Activated naive CD4-positive, alpha-beta T cell treated with anti-CD3 and anti-CD28 coated beads, Interleukin-2, amount 10 ng/mL, durations not matched to agents 7 days and 5 days (primary cell): Measurements from ENCODE around the gene FHIP2A.

Source experiments
- CTCF ChIA-PET: fragments of 350-600 bp; sonication (Branson Sonifier 250); formaldehyde crosslinking; loops from one replicate; lab custom pipeline; 2021; ENCODE audit warnings: antibody characterized with exemption; lab: Charles Lee
- DNase-seq: peaks from one replicate; pipeline ENCODE4 v3.0.0-alpha.2; 2020
- H3K27ac Mint-ChIP-seq: one replicate; pipeline ENCODE4 v1.8.0; 2021; ENCODE audit warnings: mild to moderate bottlenecking, moderate library complexity, mixed read lengths
- H3K27me3 Mint-ChIP-seq: one replicate; pipeline ENCODE4 v1.8.0; 2021; ENCODE audit warnings: mild to moderate bottlenecking, mixed read lengths
- H3K36me3 Mint-ChIP-seq: one replicate; pipeline ENCODE4 v1.8.0; 2021; ENCODE audit warnings: mixed read lengths
- H3K4me1 Mint-ChIP-seq: one replicate; pipeline ENCODE4 v1.8.0; 2021; ENCODE audit warnings: mixed read lengths
- H3K4me3 Mint-ChIP-seq: one replicate; pipeline ENCODE4 v1.8.0; 2021; ENCODE audit warnings: mild to moderate bottlenecking, moderate library complexity, mixed read lengths
- H3K9me3 Mint-ChIP-seq: one replicate; pipeline ENCODE4 v1.8.0; 2021; ENCODE audit warnings: mixed read lengths

FHIP2A gene

GRCh38 chr10:114800361-114800760 is 21.2 kb upstream of the FHIP2A start:
- H3K4me3 Mint-ChIP-seq, result peak overlapping the region; percentile 49
- CTCF ChIA-PET, result interaction anchor here (1.3 to 2.5 kb wide), 2 partner anchors 21 to 256 kb away, joined by 3 to 24 read pairs; partner anchors contain the start of gene FHIP2A
- H3K27ac Mint-ChIP-seq, result peak overlapping the region; percentile 87
- H3K9me3 Mint-ChIP-seq, result peaks cover 14% of the 10 kb centered on the region
- H3K36me3 Mint-ChIP-seq, result peaks cover 22% of the 10 kb centered on the region
- H3K27me3 Mint-ChIP-seq, result no peaks in the 10 kb centered on the region
- H3K4me1 Mint-ChIP-seq, result peaks cover 40% of the 10 kb centered on the region
- no peak for DNase-seq

DNA sequence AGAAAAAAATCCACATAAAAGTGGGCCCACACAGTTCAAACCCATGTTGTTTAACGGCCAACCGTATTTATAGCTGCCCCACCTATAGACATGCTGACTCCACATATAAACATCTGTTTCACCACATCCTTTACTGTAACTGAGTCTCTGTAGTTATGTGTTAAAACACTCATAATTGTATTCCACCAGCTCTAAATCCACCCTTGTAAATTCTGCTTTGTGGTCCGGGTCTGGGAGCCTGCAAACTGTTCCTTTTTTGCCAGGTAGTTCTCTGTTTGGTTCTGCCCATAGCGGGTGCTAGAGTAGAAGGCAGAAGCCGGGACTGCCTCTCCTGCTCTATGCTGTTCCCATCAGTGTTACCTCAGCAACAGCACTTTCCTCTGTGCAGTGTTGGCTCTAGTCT is 20.2 kb upstream of the FHIP2A start:
- CTCF ChIA-PET, result interaction anchor here (1.1 to 2.5 kb wide), 6 partner anchors 11 to 260 kb away, joined by 3 to 24 read pairs (median 6); partner anchors contain the start of gene FHIP2A
- H3K9me3 Mint-ChIP-seq, result peaks cover 14% of the 10 kb centered on the region
- H3K27ac Mint-ChIP-seq, result peak overlapping the region; percentile 87
- peaks cover 40% of the 10 kb centered on the region for H3K4me1 Mint-ChIP-seq
- peak; percentile 52 for DNase-seq
- no peaks in the 10 kb centered on the region for H3K27me3 Mint-ChIP-seq
- H3K4me3 Mint-ChIP-seq, result peak overlapping the region; percentile 49
- H3K36me3 Mint-ChIP-seq, result peaks cover 22% of the 10 kb centered on the region

DNA sequence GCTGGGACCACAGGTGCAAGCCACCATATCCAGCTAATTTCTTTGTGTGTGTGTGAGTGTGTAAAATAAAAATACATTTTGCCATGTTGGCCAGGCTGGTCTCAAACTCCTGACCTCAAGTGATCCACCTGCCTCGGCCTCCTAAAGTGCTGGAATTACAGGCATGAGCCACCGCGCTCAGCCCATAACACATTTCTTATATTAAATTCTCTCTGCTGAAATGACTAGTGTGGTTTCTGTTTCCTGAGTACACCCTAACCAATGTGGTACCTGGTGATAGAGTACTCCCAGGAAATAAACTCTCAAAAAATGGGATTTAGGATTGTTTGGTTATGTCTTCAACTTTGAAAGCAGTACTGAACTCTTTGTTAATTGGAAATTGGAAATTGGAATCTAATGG is 19.4 kb upstream of the FHIP2A start:
- CTCF ChIA-PET, result interaction anchor here (1.2 to 2.5 kb wide), 4 partner anchors 10 to 260 kb away, joined by 3 to 24 read pairs (median 8); partner anchors contain the start of gene FHIP2A
- no peak for DNase-seq
- Mint-ChIP-seq H3K4me1 (peaks cover 40% of the 10 kb centered on the region), H3K27ac (peak overlapping the region; percentile 87), H3K27me3 (no peaks in the 10 kb centered on the region), H3K9me3 (peaks cover 9% of the 10 kb centered on the region), H3K4me3 (peak overlapping the region; percentile 23), H3K36me3 (peaks cover 16% of the 10 kb centered on the region)

DNA sequence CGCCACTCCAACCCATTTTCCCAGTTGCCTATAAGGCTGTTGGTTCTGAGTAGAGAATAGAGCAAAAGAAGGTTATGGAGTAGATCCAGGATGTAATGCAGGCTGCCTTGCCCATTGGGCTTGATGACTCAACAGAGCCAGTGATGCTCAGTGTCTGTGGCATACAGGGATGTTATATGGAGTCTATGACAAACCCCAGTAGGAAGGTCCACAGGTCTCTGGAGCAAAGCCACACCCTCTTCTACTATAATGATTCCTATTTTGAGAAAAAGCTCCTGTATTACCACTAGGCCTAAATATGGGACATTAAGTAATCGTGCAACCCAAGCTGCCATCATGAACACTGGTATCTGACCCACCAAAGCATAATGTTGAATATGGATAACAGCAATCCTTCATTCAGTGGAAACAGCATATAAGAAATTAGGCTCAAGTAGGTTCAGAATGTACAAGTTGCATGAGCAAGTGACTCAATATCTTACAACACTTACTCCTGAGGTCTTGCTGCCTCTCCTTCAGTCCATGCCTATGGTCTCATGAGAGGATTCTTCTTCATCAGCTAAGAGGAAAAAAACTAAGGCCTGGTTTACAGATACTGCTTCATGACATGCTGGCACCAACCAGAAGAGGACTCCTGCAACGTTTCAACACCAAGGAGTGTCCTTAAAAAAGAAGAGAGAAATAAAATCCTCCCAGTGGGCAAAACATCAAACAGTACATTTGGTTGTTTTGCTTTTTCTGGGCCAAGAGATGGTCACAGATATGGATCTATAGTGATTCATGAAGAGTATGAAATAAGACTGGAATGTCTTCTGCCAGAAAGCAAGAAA is 14.8 kb upstream of the FHIP2A start:
- Mint-ChIP-seq H3K27ac (no peak overlapping the region), H3K4me3 (no peak overlapping the region), H3K27me3 (no peaks in the 10 kb centered on the region), H3K9me3 (peaks cover 3% of the 10 kb centered on the region), H3K4me1 (peaks cover 33% of the 10 kb centered on the region), H3K36me3 (peaks cover 8% of the 10 kb centered on the region)
- CTCF ChIA-PET, result no interaction called here
- DNase-seq, result no peak

DNA sequence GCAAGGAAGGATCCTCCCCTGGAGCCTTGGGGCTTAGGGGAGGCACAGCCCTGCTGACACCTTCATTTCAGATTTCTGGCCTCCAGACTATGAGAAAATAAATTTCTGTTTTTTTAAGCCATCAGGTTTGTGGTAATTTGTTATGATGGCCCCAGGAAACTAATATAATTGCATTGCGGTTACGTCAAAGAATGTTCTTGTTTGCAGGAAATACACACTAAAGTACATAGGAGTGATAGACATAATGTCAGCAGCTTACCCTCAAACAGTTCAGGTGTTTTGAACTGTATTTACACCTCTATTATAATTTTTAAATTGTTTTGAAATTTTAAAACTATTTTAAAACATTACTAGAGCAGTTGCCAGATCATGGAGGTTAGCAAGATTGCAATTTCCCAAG is 12.6 kb upstream of the FHIP2A start:
- H3K4me1 Mint-ChIP-seq, result peaks cover 26% of the 10 kb centered on the region

GRCh38 chr10:114810926-114811325 is 10.7 kb upstream of the FHIP2A start:
- Mint-ChIP-seq H3K27ac (peak overlapping the region; percentile 88), H3K4me3 (no peak overlapping the region), H3K27me3 (peaks cover 4% of the 10 kb centered on the region), H3K4me1 (peaks cover 26% of the 10 kb centered on the region), H3K9me3 (no peaks in the 10 kb centered on the region), H3K36me3 (peaks cover 4% of the 10 kb centered on the region)
- DNase-seq, result no peak
- CTCF ChIA-PET, result interaction anchor here (1.3 to 3.6 kb wide), 3 partner anchors 10 to 339 kb away, joined by 3 to 28 read pairs (median 3); partner anchors contain the start of gene FHIP2A

More for the DNA sequence above, 12.6 kb upstream of the FHIP2A start:
- no peak for DNase-seq
- CTCF ChIA-PET, result no interaction called here
- Mint-ChIP-seq H3K36me3 (peaks cover 4% of the 10 kb centered on the region), H3K4me3 (no peak overlapping the region), H3K27ac (no peak overlapping the region), H3K27me3 (no peaks in the 10 kb centered on the region), H3K9me3 (no peaks in the 10 kb centered on the region)

DNA sequence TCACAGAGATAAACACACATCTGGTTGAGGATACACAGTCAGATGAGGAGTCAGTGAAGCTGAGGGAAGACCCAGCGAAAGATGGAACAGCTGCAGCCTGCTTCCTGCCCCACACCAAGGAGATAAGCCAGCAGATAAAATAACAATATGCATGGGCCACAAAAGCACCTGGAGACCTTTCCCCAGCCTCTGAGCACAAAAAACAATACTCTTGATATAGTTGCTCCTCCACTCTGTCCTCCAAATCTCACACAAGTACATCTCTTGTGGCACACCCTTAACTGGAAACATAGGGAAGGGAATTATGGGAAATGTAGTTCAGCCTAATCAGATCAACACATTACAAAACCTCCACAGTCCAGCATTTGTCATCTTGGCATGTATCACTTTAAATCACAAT is 9.7 kb upstream of the FHIP2A start:
- Mint-ChIP-seq H3K4me3 (no peak overlapping the region), H3K27ac (no peak overlapping the region), H3K27me3 (peaks cover 13% of the 10 kb centered on the region), H3K4me1 (peaks cover 26% of the 10 kb centered on the region), H3K9me3 (no peaks in the 10 kb centered on the region), H3K36me3 (peaks cover 4% of the 10 kb centered on the region)
- CTCF ChIA-PET, result interaction anchor here (1.0 to 3.6 kb wide), 6 partner anchors 9 to 508 kb away, joined by 3 to 28 read pairs (median 3); partner anchors contain the start of gene FHIP2A
- no peak for DNase-seq

DNA sequence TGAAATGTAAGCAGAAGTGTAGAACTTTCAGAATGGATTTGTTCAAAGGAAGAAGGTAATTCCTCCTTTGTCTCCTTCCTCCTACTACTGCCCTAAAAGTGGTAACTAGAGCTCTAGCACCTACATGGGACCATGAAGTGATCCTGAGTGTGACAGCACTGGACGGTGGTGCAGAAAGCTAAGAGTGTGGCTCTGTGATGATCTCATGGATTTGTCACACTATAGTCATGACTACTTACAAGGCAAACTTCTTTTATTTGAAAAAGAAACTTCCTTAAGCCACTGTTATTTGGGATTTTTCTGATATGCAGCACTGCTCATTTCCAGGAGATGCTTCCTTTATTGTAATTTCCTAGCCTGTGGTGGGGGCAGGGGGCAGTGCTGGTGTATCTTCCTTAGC is 5.8 kb upstream of the FHIP2A start:
- Mint-ChIP-seq H3K4me3 (no peak overlapping the region), H3K27me3 (peaks cover 32% of the 10 kb centered on the region), H3K36me3 (peaks cover under 1% of the 10 kb centered on the region), H3K9me3 (no peaks in the 10 kb centered on the region), H3K27ac (no peak overlapping the region), H3K4me1 (peaks cover 18% of the 10 kb centered on the region)
- CTCF ChIA-PET, result interaction anchor here (1.0 kb wide), 1 partner anchor 13 kb away, joined by 3 read pairs; no protein-coding TSS in a partner anchor
- DNase-seq, result no peak

DNA sequence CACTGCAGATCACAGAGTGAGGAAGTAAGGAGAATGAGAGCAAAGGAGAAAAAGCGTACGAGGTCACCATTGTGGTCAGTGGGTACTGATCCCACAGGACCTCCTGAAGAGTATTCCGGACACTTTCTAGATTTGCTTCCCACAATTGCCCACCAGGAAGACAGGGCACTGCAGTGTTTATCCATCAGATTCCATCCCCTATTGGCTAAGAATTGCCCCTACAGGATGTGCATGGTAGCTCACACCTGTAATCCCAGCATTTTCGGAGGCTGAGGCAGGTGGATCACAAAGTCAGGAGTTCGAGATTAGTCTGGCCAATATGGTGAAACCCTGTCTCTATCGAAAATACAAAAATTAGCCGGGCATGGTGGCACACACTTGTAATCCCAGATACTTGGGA is 5.3 kb upstream of the FHIP2A start:
- no peaks in the 10 kb centered on the region for H3K9me3 Mint-ChIP-seq
- peaks cover 17% of the 10 kb centered on the region for H3K4me1 Mint-ChIP-seq
- H3K36me3 Mint-ChIP-seq, result no peaks in the 10 kb centered on the region
- CTCF ChIA-PET, result interaction anchor here (1.0 kb wide), 1 partner anchor 13 kb away, joined by 3 read pairs; no protein-coding TSS in a partner anchor
- H3K27me3 Mint-ChIP-seq, result peaks cover 32% of the 10 kb centered on the region
- no peak overlapping the region for H3K27ac Mint-ChIP-seq
- DNase-seq, result no peak
- no peak overlapping the region for H3K4me3 Mint-ChIP-seq

GRCh38 chr10:114819322-114819721 is 2.3 kb upstream of the FHIP2A start:
- no peak for DNase-seq
- CTCF ChIA-PET, result no interaction called here
- Mint-ChIP-seq H3K36me3 (no peaks in the 10 kb centered on the region), H3K27ac (no peak overlapping the region), H3K4me3 (no peak overlapping the region), H3K27me3 (peaks cover 30% of the 10 kb centered on the region), H3K4me1 (peaks cover 23% of the 10 kb centered on the region), H3K9me3 (no peaks in the 10 kb centered on the region)

- H3K27me3 Mint-ChIP-seq, result peaks cover 18% of the 10 kb centered on the region
- H3K4me3 Mint-ChIP-seq, result peak overlapping the region; percentile 85
- H3K9me3 Mint-ChIP-seq, result no peaks in the 10 kb centered on the region
- H3K27ac Mint-ChIP-seq, result peak overlapping the region; percentile 95
- peaks cover 35% of the 10 kb centered on the region for H3K4me1 Mint-ChIP-seq
- peaks cover 11% of the 10 kb centered on the region for H3K36me3 Mint-ChIP-seq
- CTCF ChIA-PET, result interaction anchor here (0.7 to 3.5 kb wide), 21 partner anchors 10 to 518 kb away, joined by 3 to 28 read pairs (median 4); no protein-coding TSS in a partner anchor
- DNase-seq, result no peak
Measured at GRCh38 chr10:114821915-114822443, 399 bp downstream of the FHIP2A start.

GRCh38 chr10:114822444-114823076 is 980 bp downstream of the FHIP2A start:
- CTCF ChIA-PET, result interaction anchor here (0.9 to 3.5 kb wide), 16 partner anchors 9 to 519 kb away, joined by 3 to 28 read pairs (median 4); no protein-coding TSS in a partner anchor
- peak overlapping the region; percentile 95 for H3K27ac Mint-ChIP-seq
- peaks cover 14% of the 10 kb centered on the region for H3K36me3 Mint-ChIP-seq
- DNase-seq, result peak; percentile 43
- H3K27me3 Mint-ChIP-seq, result peaks cover 13% of the 10 kb centered on the region
- H3K4me1 Mint-ChIP-seq, result peaks cover 37% of the 10 kb centered on the region
- H3K9me3 Mint-ChIP-seq, result no peaks in the 10 kb centered on the region
- peak overlapping the region; percentile 85 for H3K4me3 Mint-ChIP-seq

- DNase-seq, result no peak
- Mint-ChIP-seq H3K4me3 (peak overlapping the region; percentile 85), H3K27me3 (peaks cover 10% of the 10 kb centered on the region), H3K4me1 (peaks cover 37% of the 10 kb centered on the region), H3K36me3 (peaks cover 14% of the 10 kb centered on the region), H3K27ac (peak overlapping the region; percentile 95), H3K9me3 (no peaks in the 10 kb centered on the region)
- CTCF ChIA-PET, result interaction anchor here (1.4 to 3.5 kb wide), 5 partner anchors 9 to 38 kb away, joined by 3 to 24 read pairs (median 8); no protein-coding TSS in a partner anchor
Measured at GRCh38 chr10:114823077-114823463, 1.5 kb downstream of the FHIP2A start.

GRCh38 chr10:114824391-114824790 is 2.8 kb downstream of the FHIP2A start:
- H3K4me1 Mint-ChIP-seq, result peaks cover 37% of the 10 kb centered on the region
- no peaks in the 10 kb centered on the region for H3K27me3 Mint-ChIP-seq
- CTCF ChIA-PET, result interaction anchor here (0.6 kb wide), 1 partner anchor 55 kb away, joined by 3 read pairs; no protein-coding TSS in a partner anchor
- no peak for DNase-seq
- peak overlapping the region; percentile 37 for H3K4me3 Mint-ChIP-seq
- no peak overlapping the region for H3K27ac Mint-ChIP-seq
- no peaks in the 10 kb centered on the region for H3K9me3 Mint-ChIP-seq
- H3K36me3 Mint-ChIP-seq, result peaks cover 20% of the 10 kb centered on the region
